Ascending aorta (tissue), 2 donors: ENCODE data around the gene PLA2G4E. TPM values are rescaled to one million over a fixed set of nuclear protein-coding genes. Genes with fewer than 3 reads are reported as not detected.

Experiments
- DNase-seq, 2 donors: peaks; one replicate each; pipeline ENCODE4 v3.0.0-alpha.2; 2019; ENCODE audit warnings: low spot score in 2 of 2
- H3K27ac ChIP-seq, 2 donors: fragments of 200-600 bp; sonication (generic); one replicate each; pipeline ENCODE4 v1.5.1; 2016 to 2017; ENCODE audit warnings: mild to moderate bottlenecking in 1 of 2
- H3K27me3 ChIP-seq: fragments of 200-600 bp; sonication (generic); one replicate; pipeline ENCODE4 v1.5.1; 2017
- H3K36me3 ChIP-seq, 2 donors: fragments of 200-600 bp; sonication (generic); one replicate each; pipeline ENCODE4 v1.5.1; 2016
- H3K4me1 ChIP-seq, 2 donors: fragments of 200-600 bp; sonication (generic); one replicate each; pipeline ENCODE4 v1.5.1; 2016 to 2017; ENCODE audit warnings: mild to moderate bottlenecking in 1 of 2
- H3K4me3 ChIP-seq, 2 donors: fragments of 200-600 bp; sonication (generic); one replicate each; pipeline ENCODE4 v1.5.1; 2016 to 2017; ENCODE audit warnings: mild to moderate bottlenecking in 1 of 2
- H3K9me3 ChIP-seq, 2 donors: fragments of 200-600 bp; sonication (generic); one replicate each; pipeline ENCODE4 v1.5.1; 2016
- CTCF ChIP-seq, 3 experiments: fragments of 200-600 bp in 2 of 3; fragments of 450-650 bp in 1 of 3; sonication (generic) in 2 of 3; IDR thresholded peaks; one replicate each; pipeline ENCODE4 v1.5.1; 2016 to 2019; ENCODE audit warnings: antibody characterized with exemption in 3 of 3, mild to moderate bottlenecking in 1 of 3, moderate library complexity in 1 of 3
- intact Hi-C: fragments of 100-400 bp; cut with DNase I; formaldehyde crosslinking; loops from one replicate; pipeline ENCODE4 v1.15.1; 2023
- total RNA-seq: library from RNA; depleted of rRNA; stranded (reverse); fragments of >200 nt; gene quantifications from one replicate; pipeline ENCODE4 v1.1.0, GENCODE V29; 2016

The PLA2G4E gene
- total RNA-seq, 1 donor from 2014 or later = not detected

GRCh38 chr15:42057799-42058646 is 37.2 kb upstream of the PLA2G4E start:
- H3K9me3 ChIP-seq = no peaks in the 10 kb centered on the region
- intact Hi-C loops = loop anchor here (5.0 kb wide), 3 partner anchors 131 to 286 kb away; partner anchors contain the start of gene MAPKBP1
- no peaks in the 10 kb centered on the region for H3K27me3 ChIP-seq
- H3K4me1 ChIP-seq = no peaks in the 10 kb centered on the region
- TF ChIP-seq CTCF (IDR thresholded peaks at IDR 0.05) = no peak
- H3K27ac ChIP-seq = no peak overlapping the region
- no peak for DNase-seq
- no peak overlapping the region for H3K4me3 ChIP-seq
- no peaks in the 10 kb centered on the region for H3K36me3 ChIP-seq

GRCh38 chr15:42056934-42057798 is 36.3 kb upstream of the PLA2G4E start:
- TF ChIP-seq CTCF (IDR thresholded peaks at IDR 0.05) = peak; percentile 57 to 69 (median 57)
- no peak overlapping the region for H3K27ac ChIP-seq
- DNase-seq = peak; percentile 25 to 75
- H3K27me3 ChIP-seq = no peaks in the 10 kb centered on the region
- H3K9me3 ChIP-seq = no peaks in the 10 kb centered on the region
- H3K4me3 ChIP-seq = peak overlapping the region in 1 of 2 donors; percentile 51
- no peaks in the 10 kb centered on the region for H3K4me1 ChIP-seq
- H3K36me3 ChIP-seq = no peaks in the 10 kb centered on the region
- intact Hi-C loops = loop anchor here (5.0 kb wide), 3 partner anchors 130 to 285 kb away; partner anchors contain the start of gene MAPKBP1

GRCh38 chr15:42053914-42054313 is 33.1 kb upstream of the PLA2G4E start:
- H3K4me3 ChIP-seq = no peak overlapping the region
- intact Hi-C loops = no loop called here
- no peaks in the 10 kb centered on the region for H3K36me3 ChIP-seq
- DNase-seq = peak in 1 of 2 donors; percentile 35
- H3K4me1 ChIP-seq = no peaks in the 10 kb centered on the region
- H3K27me3 ChIP-seq = no peaks in the 10 kb centered on the region
- TF ChIP-seq CTCF (IDR thresholded peaks at IDR 0.05) = no peak
- H3K27ac ChIP-seq = no peak overlapping the region
- H3K9me3 ChIP-seq = no peaks in the 10 kb centered on the region

GRCh38 chr15:42053010-42053409 is 32.2 kb upstream of the PLA2G4E start:
- Histone ChIP-seq H3K9me3 (no peaks in the 10 kb centered on the region), H3K36me3 (no peaks in the 10 kb centered on the region), H3K27me3 (no peaks in the 10 kb centered on the region), H3K4me3 (no peak overlapping the region), H3K27ac (no peak overlapping the region), H3K4me1 (no peaks in the 10 kb centered on the region)
- DNase-seq = peak in 1 of 2 donors; percentile 48
- intact Hi-C loops = no loop called here
- TF ChIP-seq CTCF (IDR thresholded peaks at IDR 0.05) = no peak

- Histone ChIP-seq H3K27me3 (no peaks in the 10 kb centered on the region), H3K27ac (no peak overlapping the region), H3K36me3 (no peaks in the 10 kb centered on the region), H3K9me3 (no peaks in the 10 kb centered on the region), H3K4me3 (no peak overlapping the region), H3K4me1 (no peaks in the 10 kb centered on the region)
- intact Hi-C loops = no loop called here
- peak in 1 of 2 donors; percentile 41 for DNase-seq
- TF ChIP-seq CTCF (IDR thresholded peaks at IDR 0.05) = no peak
Measured at GRCh38 chr15:42050484-42051255, 29.8 kb upstream of the PLA2G4E start.
